MCF 10A (cell line): ENCODE results near the gene RHBDD1. TPM values are rescaled to one million over a fixed set of nuclear protein-coding genes. Genes with fewer than 3 reads are reported as not detected.

ENCODE experiments used
- BruUV-seq: library from RNA; stranded (reverse); fragments of 400-500 nt; replicated peaks from 2 replicates; lab custom pipeline; 2021; lab: Mats Ljungman, UMichigan
- CTCF ChIA-PET: fragments of 300-600 bp; sonication (Branson Sonifier 250); formaldehyde crosslinking; extraction: SDS; loops from one replicate; lab custom pipeline; 2021; ENCODE audit warnings: antibody characterized with exemption, inconsistent platforms; lab: Yijun Ruan, JAX
- POLR2A ChIA-PET: fragments of 300-600, 350-650 bp; sonication (Branson Sonifier 250); formaldehyde crosslinking; extraction: SDS; loops from one replicate; lab custom pipeline; 2020; ENCODE audit warnings: antibody characterized with exemption, inconsistent platforms; lab: Yijun Ruan, JAX
- DNase-seq: peaks from one replicate; pipeline ENCODE4 v3.0.0-alpha.2; 2018; ENCODE audit not compliant: unreplicated experiment
- H3K27ac Mint-ChIP-seq: one replicate; pipeline ENCODE4 v1.8.0; 2022; ENCODE audit warnings: mild to moderate bottlenecking, low read depth, mixed read lengths; ENCODE audit not compliant: unreplicated experiment
- H3K27me3 Mint-ChIP-seq: one replicate; pipeline ENCODE4 v1.8.0; 2022; ENCODE audit warnings: mixed read lengths; ENCODE audit not compliant: insufficient read depth, unreplicated experiment
- H3K36me3 Mint-ChIP-seq: one replicate; pipeline ENCODE4 v1.8.0; 2022; ENCODE audit warnings: mild to moderate bottlenecking, moderate library complexity, mixed read lengths; ENCODE audit not compliant: insufficient read depth, unreplicated experiment
- H3K4me1 Mint-ChIP-seq: one replicate; pipeline ENCODE4 v1.8.0; 2022; ENCODE audit warnings: mixed read lengths; ENCODE audit not compliant: insufficient read depth, unreplicated experiment
- H3K4me3 Mint-ChIP-seq: one replicate; pipeline ENCODE4 v1.8.0; 2022; ENCODE audit warnings: mild to moderate bottlenecking, moderate library complexity, mixed read lengths; ENCODE audit not compliant: unreplicated experiment
- H3K9me3 Mint-ChIP-seq: one replicate; pipeline ENCODE4 v1.8.0; 2022; ENCODE audit warnings: mixed read lengths; ENCODE audit not compliant: unreplicated experiment
- intact Hi-C: fragments of 100-400 bp; cut with micrococcal nuclease; formaldehyde crosslinking; loops from 2 replicates; pipeline ENCODE4 v1.14.1; 2022
- total RNA-seq: library from RNA; stranded (reverse); gene quantifications from 2 replicates; pipeline ENCODE4 v1.2.3, GENCODE V29; 2022
- TF ChIP-seq, protein P1 (sequence below): fragments of 200-600 bp; IDR thresholded peaks from one replicate; pipeline ENCODE4 v1.8.0; 2022; ENCODE audit warnings: antibody characterized with exemption, mild to moderate bottlenecking; ENCODE audit not compliant: unreplicated experiment

Gene RHBDD1
- total RNA-seq, 1 experiment from 2014 or later: 76.0 TPM

DNA sequence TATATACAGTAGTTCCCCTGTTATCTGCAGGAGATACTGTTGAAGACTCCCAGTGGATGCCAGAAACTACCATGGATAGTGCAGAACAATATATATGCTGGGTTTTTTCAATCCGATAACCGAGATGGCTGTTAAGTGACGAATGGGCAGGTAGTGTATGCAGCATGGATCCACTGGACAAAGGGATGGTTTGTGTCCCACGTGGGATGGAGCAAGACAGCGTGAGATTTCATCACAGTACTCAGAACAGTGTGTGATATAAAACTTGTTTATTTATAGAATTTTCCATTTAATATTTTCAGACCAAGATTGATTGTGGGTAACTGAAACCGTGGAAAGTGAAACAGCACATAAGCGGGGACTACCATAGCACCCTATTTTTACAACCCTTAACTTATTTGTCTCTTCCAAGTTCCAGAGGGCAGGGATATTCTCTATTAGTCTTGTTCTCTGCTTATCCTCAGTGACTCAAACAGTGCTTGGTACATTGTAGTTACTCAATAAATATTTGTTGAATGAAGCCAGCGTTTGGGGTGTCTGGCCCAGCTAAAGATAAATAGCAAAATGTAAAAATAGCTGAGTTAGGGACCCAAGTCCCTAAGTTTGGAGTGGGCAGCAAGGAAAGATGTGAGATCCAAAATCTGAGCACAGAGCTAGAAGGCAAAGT, 50.0 kb downstream of the RHBDD1 start:
- no TSS peak for BruUV-seq
- POLR2A ChIA-PET: interaction anchor here (0.9 to 1.4 kb wide), 2 partner anchors 17 to 50 kb away, joined by 3 to 5 read pairs; partner anchors contain the start of gene RHBDD1
- peak; percentile 32 for DNase-seq
- TF ChIP-seq, protein P1, sequence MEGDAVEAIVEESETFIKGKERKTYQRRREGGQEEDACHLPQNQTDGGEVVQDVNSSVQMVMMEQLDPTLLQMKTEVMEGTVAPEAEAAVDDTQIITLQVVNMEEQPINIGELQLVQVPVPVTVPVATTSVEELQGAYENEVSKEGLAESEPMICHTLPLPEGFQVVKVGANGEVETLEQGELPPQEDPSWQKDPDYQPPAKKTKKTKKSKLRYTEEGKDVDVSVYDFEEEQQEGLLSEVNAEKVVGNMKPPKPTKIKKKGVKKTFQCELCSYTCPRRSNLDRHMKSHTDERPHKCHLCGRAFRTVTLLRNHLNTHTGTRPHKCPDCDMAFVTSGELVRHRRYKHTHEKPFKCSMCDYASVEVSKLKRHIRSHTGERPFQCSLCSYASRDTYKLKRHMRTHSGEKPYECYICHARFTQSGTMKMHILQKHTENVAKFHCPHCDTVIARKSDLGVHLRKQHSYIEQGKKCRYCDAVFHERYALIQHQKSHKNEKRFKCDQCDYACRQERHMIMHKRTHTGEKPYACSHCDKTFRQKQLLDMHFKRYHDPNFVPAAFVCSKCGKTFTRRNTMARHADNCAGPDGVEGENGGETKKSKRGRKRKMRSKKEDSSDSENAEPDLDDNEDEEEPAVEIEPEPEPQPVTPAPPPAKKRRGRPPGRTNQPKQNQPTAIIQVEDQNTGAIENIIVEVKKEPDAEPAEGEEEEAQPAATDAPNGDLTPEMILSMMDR: no peak
- H3K27me3 Mint-ChIP-seq: no peaks in the 10 kb centered on the region
- H3K4me1 Mint-ChIP-seq: peaks cover 31% of the 10 kb centered on the region
- H3K9me3 Mint-ChIP-seq: no peaks in the 10 kb centered on the region
- H3K36me3 Mint-ChIP-seq: no peaks in the 10 kb centered on the region
- intact Hi-C loops: no loop called here
- no peak overlapping the region for H3K4me3 Mint-ChIP-seq
- peak overlapping the region; percentile 55 for H3K27ac Mint-ChIP-seq
- CTCF ChIA-PET: no interaction called here

GRCh38 chr2:226887940-226888339, 52.1 kb downstream of the RHBDD1 start:
- TF ChIP-seq, protein P1: no peak
- H3K4me3 Mint-ChIP-seq: no peak overlapping the region
- peaks cover 38% of the 10 kb centered on the region for H3K4me1 Mint-ChIP-seq
- no peak for DNase-seq
- POLR2A ChIA-PET: interaction anchor here (0.9 to 1.1 kb wide), 3 partner anchors 26 to 35 kb away, joined by 3 to 5 read pairs (median 4); no protein-coding TSS in a partner anchor
- intact Hi-C loops: no loop called here
- no peaks in the 10 kb centered on the region for H3K9me3 Mint-ChIP-seq
- peak overlapping the region; percentile 84 for H3K27ac Mint-ChIP-seq
- no TSS peak for BruUV-seq
- no peaks in the 10 kb centered on the region for H3K27me3 Mint-ChIP-seq
- CTCF ChIA-PET: interaction anchor here (0.7 kb wide), 1 partner anchor 12 kb away, joined by 3 read pairs; no protein-coding TSS in a partner anchor
- H3K36me3 Mint-ChIP-seq: no peaks in the 10 kb centered on the region

DNA sequence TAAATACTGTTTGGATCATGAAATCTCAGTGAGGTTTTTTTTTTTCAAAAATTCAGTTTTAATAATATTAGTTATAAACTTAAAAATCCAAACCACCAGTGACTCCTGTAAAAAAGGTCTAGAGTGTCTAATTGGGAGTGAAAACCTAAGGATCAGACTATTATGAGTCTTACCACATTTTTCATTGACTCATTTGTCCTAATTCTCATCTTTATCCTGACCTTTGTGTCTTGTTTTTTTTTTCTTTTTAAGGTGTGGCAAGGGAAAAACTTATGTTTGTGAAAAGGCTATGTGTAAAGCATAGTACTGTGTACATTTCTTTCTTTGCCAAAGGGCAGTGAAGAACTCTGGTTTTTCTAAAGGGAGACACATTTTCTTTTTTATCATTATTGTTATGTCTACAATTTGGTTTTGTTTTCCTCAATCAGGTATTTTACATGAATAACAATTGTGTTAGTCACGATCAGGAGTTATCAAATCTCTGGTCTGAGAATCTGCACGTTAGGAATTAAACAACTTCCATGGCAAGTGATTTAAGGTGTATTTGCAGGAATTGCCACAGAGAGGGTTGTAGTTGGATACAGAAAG, 52.6 kb downstream of the RHBDD1 start:
- peak overlapping the region; percentile 84 for H3K27ac Mint-ChIP-seq
- no peaks in the 10 kb centered on the region for H3K36me3 Mint-ChIP-seq
- H3K27me3 Mint-ChIP-seq: no peaks in the 10 kb centered on the region
- CTCF ChIA-PET: no interaction called here
- TF ChIP-seq, protein P1: no peak
- no peak overlapping the region for H3K4me3 Mint-ChIP-seq
- no peaks in the 10 kb centered on the region for H3K9me3 Mint-ChIP-seq
- intact Hi-C loops: no loop called here
- H3K4me1 Mint-ChIP-seq: peaks cover 41% of the 10 kb centered on the region
- no TSS peak for BruUV-seq
- POLR2A ChIA-PET: interaction anchor here (0.8 to 4.9 kb wide), 9 partner anchors 26 to 1658 kb away, joined by 3 to 51 read pairs (median 4); partner anchors contain the start of gene RHBDD1
- DNase-seq: peak; percentile 42

GRCh38 chr2:226888971-226889370, 53.1 kb downstream of the RHBDD1 start:
- H3K4me3 Mint-ChIP-seq: no peak overlapping the region
- TF ChIP-seq, protein P1: no peak
- peak overlapping the region; percentile 84 for H3K27ac Mint-ChIP-seq
- H3K9me3 Mint-ChIP-seq: no peaks in the 10 kb centered on the region
- peaks cover 41% of the 10 kb centered on the region for H3K4me1 Mint-ChIP-seq
- DNase-seq: no peak
- BruUV-seq: no TSS peak
- POLR2A ChIA-PET: interaction anchor here (0.8 to 4.9 kb wide), 6 partner anchors 26 to 1659 kb away, joined by 3 to 51 read pairs (median 4); partner anchors contain the start of gene RHBDD1
- H3K27me3 Mint-ChIP-seq: no peaks in the 10 kb centered on the region
- no peaks in the 10 kb centered on the region for H3K36me3 Mint-ChIP-seq
- intact Hi-C loops: no loop called here
- CTCF ChIA-PET: no interaction called here
